K562 (cell line): ENCODE measurements around the gene EZH1. TPM values are rescaled to one million over a fixed set of nuclear protein-coding genes. Genes with fewer than 3 reads are reported as not detected.
A peak's percentile ranks its signal among the peaks of the same experiment; 100 is the strongest.

Source experiments
- BDP1 ChIP-seq: IDR thresholded peaks from 3 replicates; pipeline ENCODE4 v1.6.1; 2011; ENCODE audit not compliant: insufficient read length, insufficient read depth
- BRF2 ChIP-seq: IDR thresholded peaks from 3 replicates; pipeline ENCODE4 v1.6.1; 2011; ENCODE audit warnings: borderline replicate concordance, mild to moderate bottlenecking; ENCODE audit not compliant: insufficient read length, insufficient read depth
- E2F5 ChIP-seq: sonication (generic); formaldehyde crosslinking; IDR thresholded peaks from 2 replicates; pipeline ENCODE4 v1.8.0; 2022; ENCODE audit warnings: mild to moderate bottlenecking, missing genetic modification reagents
- EGR1 ChIP-seq: fragments of 450-650 bp; conservative IDR thresholded peaks from 2 replicates; pipeline ENCODE4 v1.6.1; 2017; ENCODE audit warnings: mild to moderate bottlenecking
- ELF1 ChIP-seq: fragments of 200-800 bp; sonication (Bioruptor generic); IDR thresholded peaks from 2 replicates; pipeline ENCODE4 v1.6.1; 2016; ENCODE audit warnings: missing genetic modification characterization, missing compliant biosample characterization
- FOXJ2 ChIP-seq: fragments of 200-800 bp; sonication (Bioruptor generic); IDR thresholded peaks from 2 replicates; pipeline ENCODE4 v1.6.1; 2016; ENCODE audit warnings: missing genetic modification characterization, missing compliant biosample characterization
- FOXK2 ChIP-seq, 2 experiments: fragments of 450-650 bp; IDR thresholded peaks in 1 of 2; conservative IDR thresholded peaks in 1 of 2; 2 replicates each; pipeline ENCODE4 v1.6.1; 2016; ENCODE audit warnings: low read depth in 2 of 2, mild to moderate bottlenecking in 1 of 2
- L3MBTL2 ChIP-seq: fragments of 450-650 bp; IDR thresholded peaks from 2 replicates; pipeline ENCODE4 v1.6.1; 2016; ENCODE audit warnings: mild to moderate bottlenecking, moderate library complexity
- MTA2 ChIP-seq: fragments of 450-650 bp; IDR thresholded peaks from 2 replicates; pipeline ENCODE4 v1.6.1; 2016; ENCODE audit warnings: low read depth
- POLR2B ChIP-seq: fragments of 450-650 bp; IDR thresholded peaks from 2 replicates; pipeline ENCODE4 v1.6.1; 2018; ENCODE audit warnings: low read depth; ENCODE audit not compliant: partially characterized antibody
- RBM34 ChIP-seq: fragments of 200-400 bp; formaldehyde crosslinking; IDR thresholded peaks from 2 replicates; pipeline ENCODE4 v1.6.1; 2018; ENCODE audit warnings: low read length, borderline replicate concordance; ENCODE audit not compliant: insufficient read depth
- RHOXF2B ChIP-seq: fragments of 250-450 bp; sonication (Bioruptor Pico); conservative IDR thresholded peaks from 2 replicates; pipeline ENCODE4 v1.5.1; 2021
- ZNF165 ChIP-seq: fragments of 250-450 bp; sonication (Bioruptor Pico); IDR thresholded peaks from 2 replicates; pipeline ENCODE4 v1.4.0; 2020; ENCODE audit warnings: borderline replicate concordance
- ZNF384 ChIP-seq: IDR thresholded peaks from 2 replicates; pipeline ENCODE4 v1.6.1; 2012; ENCODE audit warnings: low read depth, low read length, improper control_type of control experiment
- polyA plus RNA-seq, 8 experiments: library from polyadenylated mRNA; depleted of rRNA in 4 of 8; stranded (reverse) in 5 of 8; unstranded in 3 of 8; fragments of >200 nt; fragmentation: Nextera tagmentation in 2 of 8; fragmentation: Illumina TruSeq in 1 of 8; extraction: Ambion mirVana in 2 of 8; extraction: Trizol in 1 of 8; gene quantifications; 2 replicates each; pipeline versions ENCODE4 v1.2.1 to v1.2.3, GENCODE V29; 2011 to 2014; ENCODE audit warnings: inconsistent platforms in 1 of 8, missing spikeins in 1 of 8
- total RNA-seq, 7 experiments: library from RNA; depleted of rRNA in 6 of 7; stranded (reverse); fragments of >200 nt in 6 of 7; fragmentation: Illumina TruSeq in 2 of 7; extraction: Trizol in 2 of 7; gene quantifications; 2 replicates each; pipeline versions ENCODE4 v1.2.1 to v1.2.3, GENCODE V29; 2011 to 2021; ENCODE audit warnings: low replicate concordance in 1 of 7
- TF ChIP-seq, protein P1 (sequence below): fragments of 450-650 bp; IDR thresholded peaks from 2 replicates; pipeline ENCODE4 v1.6.1; 2014; ENCODE audit warnings: low read depth, mild to moderate bottlenecking, moderate library complexity, borderline replicate concordance
- TF ChIP-seq, protein P2 (sequence below): fragments of 450-650 bp; IDR thresholded peaks from 2 replicates; pipeline ENCODE4 v1.7.1; 2018; ENCODE audit warnings: mild to moderate bottlenecking, low read depth; ENCODE audit not compliant: partially characterized antibody
- TF ChIP-seq, protein P3 (sequence below): fragments of 450-650 bp; IDR thresholded peaks from 2 replicates; pipeline ENCODE4 v1.6.1; 2018; ENCODE audit warnings: mild to moderate bottlenecking, low read depth; ENCODE audit not compliant: partially characterized antibody
- TF ChIP-seq, protein P4 (sequence below): fragments of 450-650 bp; IDR thresholded peaks from 2 replicates; pipeline ENCODE4 v1.7.0; 2016; ENCODE audit warnings: borderline replicate concordance

Gene EZH1
- total and polyA plus RNA-seq, 9 of the 15 experiments (the other 6 are each of a cell fraction or from before 2014, with no cell fraction given), result 8.6 to 40.8 (median 22.9) TPM

DNA sequence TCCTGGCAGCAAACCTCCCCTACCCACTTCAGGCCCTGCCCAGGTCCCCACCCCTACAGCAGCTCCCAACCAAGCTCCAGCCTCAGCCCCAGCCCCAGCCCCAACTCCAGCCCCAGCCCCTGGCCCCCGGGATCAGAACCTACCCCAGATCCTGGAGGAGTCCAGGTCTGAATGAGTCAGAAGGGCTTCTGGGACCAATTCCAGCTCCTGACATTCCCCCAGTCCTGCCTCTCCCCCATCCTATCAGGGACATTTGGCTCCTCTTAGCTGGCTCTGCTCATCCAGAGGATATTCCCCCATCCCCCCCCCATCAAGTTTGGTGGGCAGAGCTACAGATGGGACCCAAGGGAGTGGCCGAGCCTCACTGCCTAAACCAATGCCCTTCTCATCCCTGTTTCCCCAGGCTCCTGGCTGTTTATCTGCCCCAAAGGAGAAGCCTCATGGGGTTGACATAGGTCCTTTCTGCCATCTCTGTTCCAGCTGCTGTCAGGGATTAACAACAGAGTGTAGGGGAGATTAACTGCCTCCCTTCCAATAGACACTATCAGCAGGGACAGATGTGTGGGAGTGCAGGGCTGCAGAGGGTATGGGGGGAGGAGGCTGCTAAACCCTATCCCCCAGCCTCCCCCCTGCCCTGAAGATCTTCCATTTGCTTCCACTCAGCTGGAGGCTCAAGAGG, 46.0 kb downstream of the EZH1 start (continued):
- TF ChIP-seq, protein P1, sequence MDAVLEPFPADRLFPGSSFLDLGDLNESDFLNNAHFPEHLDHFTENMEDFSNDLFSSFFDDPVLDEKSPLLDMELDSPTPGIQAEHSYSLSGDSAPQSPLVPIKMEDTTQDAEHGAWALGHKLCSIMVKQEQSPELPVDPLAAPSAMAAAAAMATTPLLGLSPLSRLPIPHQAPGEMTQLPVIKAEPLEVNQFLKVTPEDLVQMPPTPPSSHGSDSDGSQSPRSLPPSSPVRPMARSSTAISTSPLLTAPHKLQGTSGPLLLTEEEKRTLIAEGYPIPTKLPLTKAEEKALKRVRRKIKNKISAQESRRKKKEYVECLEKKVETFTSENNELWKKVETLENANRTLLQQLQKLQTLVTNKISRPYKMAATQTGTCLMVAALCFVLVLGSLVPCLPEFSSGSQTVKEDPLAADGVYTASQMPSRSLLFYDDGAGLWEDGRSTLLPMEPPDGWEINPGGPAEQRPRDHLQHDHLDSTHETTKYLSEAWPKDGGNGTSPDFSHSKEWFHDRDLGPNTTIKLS, result peak; percentile 75
- TF ChIP-seq, protein P2, sequence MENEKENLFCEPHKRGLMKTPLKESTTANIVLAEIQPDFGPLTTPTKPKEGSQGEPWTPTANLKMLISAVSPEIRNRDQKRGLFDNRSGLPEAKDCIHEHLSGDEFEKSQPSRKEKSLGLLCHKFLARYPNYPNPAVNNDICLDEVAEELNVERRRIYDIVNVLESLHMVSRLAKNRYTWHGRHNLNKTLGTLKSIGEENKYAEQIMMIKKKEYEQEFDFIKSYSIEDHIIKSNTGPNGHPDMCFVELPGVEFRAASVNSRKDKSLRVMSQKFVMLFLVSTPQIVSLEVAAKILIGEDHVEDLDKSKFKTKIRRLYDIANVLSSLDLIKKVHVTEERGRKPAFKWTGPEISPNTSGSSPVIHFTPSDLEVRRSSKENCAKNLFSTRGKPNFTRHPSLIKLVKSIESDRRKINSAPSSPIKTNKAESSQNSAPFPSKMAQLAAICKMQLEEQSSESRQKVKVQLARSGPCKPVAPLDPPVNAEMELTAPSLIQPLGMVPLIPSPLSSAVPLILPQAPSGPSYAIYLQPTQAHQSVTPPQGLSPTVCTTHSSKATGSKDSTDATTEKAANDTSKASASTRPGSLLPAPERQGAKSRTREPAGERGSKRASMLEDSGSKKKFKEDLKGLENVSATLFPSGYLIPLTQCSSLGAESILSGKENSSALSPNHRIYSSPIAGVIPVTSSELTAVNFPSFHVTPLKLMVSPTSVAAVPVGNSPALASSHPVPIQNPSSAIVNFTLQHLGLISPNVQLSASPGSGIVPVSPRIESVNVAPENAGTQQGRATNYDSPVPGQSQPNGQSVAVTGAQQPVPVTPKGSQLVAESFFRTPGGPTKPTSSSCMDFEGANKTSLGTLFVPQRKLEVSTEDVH, result peak; percentile 68
- TF ChIP-seq RHOXF2B, result no peak
- TF ChIP-seq FOXJ2, result peak; percentile 71; the same call in 1 of the 2 replicates
- TF ChIP-seq FOXK2 (conservative IDR thresholded peaks at IDR 0.05 in 1 of 2, IDR thresholded peaks at IDR 0.05 in 1 of 2; ENCODE audit: low read depth in 2 of 2), result peak; percentile 96 to 97
- peak; percentile 92 for TF ChIP-seq EGR1
- peak; percentile 100 for TF ChIP-seq MTA2
- peak; percentile 27 for TF ChIP-seq ZNF384
- TF ChIP-seq RBM34, result no peak
- TF ChIP-seq ZNF165 (CRISPR knock-in tag), result no peak
- no peak; the same call in 1 of the 2 replicates for TF ChIP-seq ELF1 (tag)
- TF ChIP-seq E2F5 (CRISPR knock-in tag), result no peak
- TF ChIP-seq BDP1, result no peak
- no peak for TF ChIP-seq POLR2B
- TF ChIP-seq, protein P3, sequence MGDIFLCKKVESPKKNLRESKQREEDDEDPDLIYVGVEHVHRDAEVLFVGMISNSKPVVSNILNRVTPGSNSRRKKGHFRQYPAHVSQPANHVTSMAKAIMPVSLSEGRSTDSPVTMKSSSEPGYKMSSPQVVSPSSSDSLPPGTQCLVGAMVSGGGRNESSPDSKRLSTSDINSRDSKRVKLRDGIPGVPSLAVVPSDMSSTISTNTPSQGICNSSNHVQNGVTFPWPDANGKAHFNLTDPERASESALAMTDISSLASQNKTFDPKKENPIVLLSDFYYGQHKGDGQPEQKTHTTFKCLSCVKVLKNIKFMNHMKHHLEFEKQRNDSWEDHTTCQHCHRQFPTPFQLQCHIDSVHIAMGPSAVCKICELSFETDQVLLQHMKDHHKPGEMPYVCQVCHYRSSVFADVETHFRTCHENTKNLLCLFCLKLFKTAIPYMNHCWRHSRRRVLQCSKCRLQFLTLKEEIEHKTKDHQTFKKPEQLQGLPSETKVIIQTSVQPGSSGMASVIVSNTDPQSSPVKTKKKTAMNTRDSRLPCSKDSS, result no peak
- TF ChIP-seq, protein P4, sequence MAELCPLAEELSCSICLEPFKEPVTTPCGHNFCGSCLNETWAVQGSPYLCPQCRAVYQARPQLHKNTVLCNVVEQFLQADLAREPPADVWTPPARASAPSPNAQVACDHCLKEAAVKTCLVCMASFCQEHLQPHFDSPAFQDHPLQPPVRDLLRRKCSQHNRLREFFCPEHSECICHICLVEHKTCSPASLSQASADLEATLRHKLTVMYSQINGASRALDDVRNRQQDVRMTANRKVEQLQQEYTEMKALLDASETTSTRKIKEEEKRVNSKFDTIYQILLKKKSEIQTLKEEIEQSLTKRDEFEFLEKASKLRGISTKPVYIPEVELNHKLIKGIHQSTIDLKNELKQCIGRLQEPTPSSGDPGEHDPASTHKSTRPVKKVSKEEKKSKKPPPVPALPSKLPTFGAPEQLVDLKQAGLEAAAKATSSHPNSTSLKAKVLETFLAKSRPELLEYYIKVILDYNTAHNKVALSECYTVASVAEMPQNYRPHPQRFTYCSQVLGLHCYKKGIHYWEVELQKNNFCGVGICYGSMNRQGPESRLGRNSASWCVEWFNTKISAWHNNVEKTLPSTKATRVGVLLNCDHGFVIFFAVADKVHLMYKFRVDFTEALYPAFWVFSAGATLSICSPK, result no peak
- no peak for TF ChIP-seq BRF2
- peak; percentile 63 for TF ChIP-seq L3MBTL2
